ENCODE measurements around the gene SENP3.
"Not testable (repeated sequence)": the region's sequence is repeated elsewhere in the genome, so short reads cannot be mapped to it uniquely, and the experiment has no call there.

SENP3 gene

GRCh38 chr17:7597561-7597960 is 35.8 kb downstream of the SENP3 start:
- DNase-seq = not testable (repeated sequence)

DNA sequence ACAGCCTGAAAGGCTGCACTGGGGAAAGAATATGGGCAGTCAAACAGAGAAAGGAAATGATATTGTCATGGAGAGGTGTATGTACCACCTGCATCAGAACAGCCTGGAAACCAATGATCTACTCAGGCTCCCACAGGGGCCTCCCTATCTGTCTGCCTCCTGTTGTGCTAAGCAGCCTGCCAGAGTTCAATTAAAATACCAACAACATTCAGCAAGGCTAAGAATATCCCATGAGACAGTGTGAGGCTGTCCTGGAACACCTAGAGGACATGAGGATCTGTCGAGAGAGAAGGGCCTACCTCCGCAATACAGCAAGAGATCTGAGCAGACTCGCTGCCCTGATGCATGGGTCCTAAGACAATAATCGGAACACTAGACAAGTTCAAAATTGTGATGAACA is 44.6 kb downstream of the SENP3 start:
- DNase-seq = no peak

DNA sequence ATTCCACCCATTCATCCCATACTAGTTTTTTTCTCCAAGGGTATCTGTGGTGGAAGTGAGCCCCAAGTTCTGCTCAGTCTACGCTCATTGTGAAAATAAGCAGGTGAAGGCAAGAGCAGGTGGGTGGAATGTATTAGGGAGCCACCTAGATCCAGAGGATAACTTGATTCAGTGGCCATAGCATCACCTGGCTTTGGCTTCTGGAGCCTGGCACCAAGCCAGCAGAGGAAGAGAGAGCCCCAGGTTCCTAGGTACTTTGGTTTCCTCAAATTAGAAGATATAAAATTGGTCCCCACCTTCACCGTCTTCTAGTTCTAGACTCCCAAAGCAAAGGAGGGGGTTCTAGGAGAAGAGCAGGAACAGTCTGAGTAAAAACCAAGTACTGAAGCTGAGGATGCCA is 48.9 kb downstream of the SENP3 start:
- no peak for DNase-seq

DNA sequence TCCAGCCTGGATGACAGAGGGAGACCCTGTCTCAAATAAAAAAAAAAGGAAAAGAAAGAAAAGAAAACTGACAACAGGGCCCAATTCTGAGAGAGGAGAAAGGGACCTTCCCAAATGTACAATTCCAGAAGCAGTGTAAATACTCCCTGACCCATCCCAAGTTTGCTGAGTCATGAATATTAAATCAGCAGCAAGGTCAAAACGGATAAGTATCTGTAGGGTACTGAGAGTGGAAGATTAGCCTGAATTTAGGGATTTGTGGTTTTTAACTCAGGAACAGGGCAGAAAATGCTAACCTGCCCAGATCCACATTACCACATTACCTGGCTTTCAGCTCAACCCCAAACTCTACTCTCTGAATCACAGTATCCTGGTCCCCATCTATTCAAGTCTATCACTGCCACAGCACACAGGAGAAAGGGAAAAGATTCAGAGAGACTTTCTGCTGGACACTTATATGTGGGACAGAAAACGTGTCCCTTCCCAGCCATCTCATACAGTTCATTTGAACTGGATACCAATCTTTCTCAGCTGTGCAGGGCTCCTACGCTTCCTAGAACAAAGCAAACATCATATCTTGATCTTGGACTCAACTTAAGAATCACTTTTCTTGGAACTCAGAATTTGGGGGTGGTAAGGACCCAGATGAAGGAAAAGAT is 50.0 kb downstream of the SENP3 start:
- no peak for DNase-seq

DNA sequence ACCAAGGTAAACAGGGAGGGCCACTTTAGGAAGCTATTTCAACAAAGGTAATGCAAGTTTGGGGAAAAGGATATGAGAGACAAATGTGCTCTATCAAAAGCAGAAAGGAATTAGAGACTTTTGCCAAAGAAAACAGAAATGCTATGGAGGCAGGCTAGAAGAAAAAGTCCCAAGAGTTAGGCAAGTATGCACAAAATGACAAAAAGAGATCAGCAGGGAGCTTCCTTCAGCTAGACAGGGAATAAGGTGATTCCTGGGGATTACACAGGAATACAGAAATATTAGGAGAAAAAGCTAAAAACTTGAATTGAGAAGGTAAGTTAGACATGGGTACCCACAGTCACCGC is 50.5 kb downstream of the SENP3 start:
- DNase-seq = no peak

GRCh38 chr17:7613769-7614424 is 52.2 kb downstream of the SENP3 start:
- no peak for DNase-seq

DNA sequence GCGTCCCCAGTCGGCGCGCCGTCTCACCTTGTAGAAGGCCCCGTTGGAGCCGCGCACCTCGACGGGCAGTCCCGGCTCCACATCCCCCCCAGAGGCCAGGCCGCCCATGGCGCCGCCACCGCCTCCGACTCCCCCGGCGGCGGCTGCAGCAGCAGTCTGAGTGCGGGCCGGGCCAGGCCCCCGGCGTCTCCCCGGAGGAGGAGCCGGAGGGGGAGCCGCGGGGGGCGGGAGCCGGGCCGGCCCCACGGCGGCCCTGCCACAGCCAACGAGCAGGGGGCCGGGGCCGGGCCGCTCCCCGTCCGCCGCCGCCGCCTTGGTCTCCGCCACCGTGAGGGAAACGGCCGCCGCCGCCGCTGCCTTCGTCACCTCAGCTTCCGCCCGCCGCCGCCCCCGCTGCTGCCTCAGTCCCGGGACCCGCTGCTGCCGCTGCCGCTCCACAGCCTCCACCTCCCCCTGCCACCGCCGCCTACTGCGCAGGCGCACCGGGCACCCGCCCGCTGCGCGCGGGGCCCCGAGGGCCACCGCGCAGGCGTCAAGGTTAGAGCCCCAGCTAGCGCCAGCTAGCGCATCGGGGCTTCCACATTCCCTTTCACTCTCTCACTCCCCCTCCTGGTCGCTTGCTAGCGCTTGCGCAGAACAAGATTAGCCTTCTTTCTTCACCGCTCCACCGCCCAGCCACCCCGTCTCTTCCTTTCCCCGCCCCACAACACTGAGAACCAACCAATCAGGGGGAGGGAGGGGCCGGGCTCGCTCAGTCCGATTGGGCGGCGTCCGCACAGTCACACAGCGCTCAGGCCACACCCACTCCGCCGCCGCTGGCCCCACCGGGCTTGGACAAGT is 52.9 kb downstream of the SENP3 start, which contains the start of gene FXR2:
Gene FXR2 (minus strand): TSS at position 473 of the 840 bp plus-strand sequence. CDS start 365 bp downstream, at position 108.
- peak; percentile 99 for DNase-seq

- DNase-seq = no peak
These were observed 53.6 kb downstream of the SENP3 start for GRCh38 chr17:7615265-7615747.

- DNase-seq = no peak
These were observed 56.9 kb downstream of the SENP3 start for GRCh38 chr17:7618608-7619007.

- DNase-seq = no peak
These were observed 59.1 kb downstream of the SENP3 start for GRCh38 chr17:7620835-7621234.

Data from central memory CD4-positive, alpha-beta T cell (primary cell).